Measurements from ENCODE around the gene PPIH.
"Not testable (repeated sequence)": the region's sequence is repeated elsewhere in the genome, so short reads cannot be mapped to it uniquely, and the experiment has no call there.

The PPIH gene

DNA sequence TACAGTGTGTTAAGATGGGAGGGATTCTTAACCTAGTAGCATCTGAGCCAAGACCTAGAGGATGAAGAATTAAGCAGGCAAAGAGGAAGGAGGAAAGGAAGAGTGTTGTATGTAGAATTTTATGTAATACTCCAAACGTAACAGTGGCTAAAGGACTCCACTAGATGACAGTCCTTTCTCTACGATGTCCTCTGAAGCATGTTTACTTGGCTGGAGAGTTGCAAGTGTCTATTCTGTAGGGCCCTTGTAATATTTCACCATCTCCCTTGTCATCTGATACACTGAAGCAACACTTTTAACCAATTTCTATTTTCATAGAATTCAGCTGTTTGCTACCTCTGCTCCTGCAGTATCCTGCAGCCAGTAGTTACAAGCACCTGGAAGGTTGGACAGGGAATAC lies 21.8 kb downstream of the PPIH start:
- Histone ChIP-seq H3K27me3 (ENCODE audit: insufficient read depth, poor library complexity, severe bottlenecking) (no peaks in the 10 kb centered on the region), H3K27ac (replicated peaks) (peak overlapping the region; percentile 94), H3K4me3 (replicated peaks; ENCODE audit: insufficient read depth, low read length) (no peak overlapping the region)
- DNase-seq (ENCODE audit: low read depth in 1 of 2, low spot score in 1 of 2), result peak in 1 of 2 experiments; percentile 38
- no peak for TF ChIP-seq POLR2AphosphoS5 (IDR thresholded peaks at IDR 0.05; ENCODE audit: low read depth)
- no peak for TF ChIP-seq REST (IDR thresholded peaks at IDR 0.05; ENCODE audit: insufficient replicate concordance, low read depth)
- TF ChIP-seq CTCF (IDR thresholded peaks at IDR 0.05; ENCODE audit: insufficient read depth, low read length), result no peak
- no peak for TF ChIP-seq SPI1 (IDR thresholded peaks at IDR 0.05; ENCODE audit: borderline replicate concordance, low read depth)

DNA sequence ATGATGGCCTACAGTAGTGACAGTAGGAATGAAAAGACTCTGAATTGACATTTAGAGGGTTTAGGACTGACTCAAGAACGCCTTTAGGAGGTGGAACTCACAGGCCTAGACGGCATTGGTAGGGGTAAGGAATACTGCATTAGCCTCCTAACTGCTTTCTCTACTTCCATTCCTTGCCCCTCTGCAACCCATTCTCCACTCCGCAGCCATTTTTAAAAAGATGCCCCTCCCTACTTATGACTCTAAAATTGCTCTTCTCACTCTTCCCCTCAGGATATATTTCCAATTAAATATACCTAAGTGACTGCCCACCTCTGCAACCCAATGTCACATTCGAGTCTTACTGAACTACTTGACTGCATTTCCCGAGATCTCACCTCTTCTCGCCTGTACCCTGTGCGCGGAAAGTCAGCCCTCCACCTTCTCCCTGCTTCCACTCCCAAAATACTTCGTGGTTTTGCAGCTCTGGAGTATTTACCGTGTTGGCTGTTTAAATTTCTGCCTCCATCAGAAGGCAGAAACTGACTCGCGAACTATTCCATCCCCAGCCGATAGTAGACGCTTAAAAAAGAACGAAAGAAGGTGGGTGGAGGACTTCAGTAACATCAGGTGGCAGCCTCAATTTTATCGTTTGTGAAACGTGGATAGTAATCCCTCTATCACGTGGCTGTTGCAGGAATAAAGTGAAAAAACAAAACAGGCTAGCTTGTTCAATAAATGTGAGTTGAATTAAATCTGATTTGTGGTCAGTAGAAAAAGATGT lies 22.9 kb downstream of the PPIH start:
- peak in 1 of 2 experiments; percentile 22 for DNase-seq (ENCODE audit: low read depth in 1 of 2, low spot score in 1 of 2)
- H3K27ac ChIP-seq (replicated peaks), result peak overlapping the region; percentile 94
- H3K27me3 ChIP-seq (ENCODE audit: insufficient read depth, poor library complexity, severe bottlenecking), result no peaks in the 10 kb centered on the region
- peak overlapping the region; percentile 64 for H3K4me3 ChIP-seq (replicated peaks; ENCODE audit: insufficient read depth, low read length)
- no peak; the same call in 1 of the 2 replicates for TF ChIP-seq POLR2AphosphoS5 (IDR thresholded peaks at IDR 0.05; ENCODE audit: low read depth)

- TF ChIP-seq REST (IDR thresholded peaks at IDR 0.05; ENCODE audit: insufficient replicate concordance, low read depth), result peak; percentile 12
- TF ChIP-seq SPI1 (IDR thresholded peaks at IDR 0.05; ENCODE audit: borderline replicate concordance, low read depth), result peak; percentile 21; the same call in 1 of the 2 replicates
- peak; percentile 81 for TF ChIP-seq GABPA (IDR thresholded peaks at IDR 0.05; ENCODE audit: low read depth)
- peak; percentile 90 for TF ChIP-seq POLR2AphosphoS5 (IDR thresholded peaks at IDR 0.05; ENCODE audit: low read depth)
- no peak for TF ChIP-seq CTCF (IDR thresholded peaks at IDR 0.05; ENCODE audit: insufficient read depth, low read length)
- peak within 1 kb of the TSS; percentile 94 for H3K27ac ChIP-seq (replicated peaks)
Observed at GRCh38 chr1:42681741-42682483, 23.7 kb downstream of the PPIH start, which contains the start of gene YBX1. Gene YBX1 (plus strand): TSS chr1:42682418. CDS start chr1:42682566, 148 bp downstream.

GRCh38 chr1:42682484-42682738 lies 24.2 kb downstream of the PPIH start:
- DNase-seq (ENCODE audit: low read depth in 1 of 2, low spot score in 1 of 2); H3K27me3 ChIP-seq (ENCODE audit: insufficient read depth, poor library complexity, severe bottlenecking): not testable (repeated sequence)
- Histone ChIP-seq H3K27ac (replicated peaks) (peak overlapping the region; percentile 94), H3K4me3 (replicated peaks; ENCODE audit: insufficient read depth, low read length) (peak overlapping the region; percentile 70)

More at GRCh38 chr1:42681741-42682483, 23.7 kb downstream of the PPIH start, which contains the start of gene YBX1:
- Histone ChIP-seq H3K27me3 (ENCODE audit: insufficient read depth, poor library complexity, severe bottlenecking) (no peaks in the 10 kb centered on the region), H3K4me3 (replicated peaks; ENCODE audit: insufficient read depth, low read length) (peak within 1 kb of the TSS; percentile 70)
- peak; percentile 98 to 99 for DNase-seq (ENCODE audit: low read depth in 1 of 2, low spot score in 1 of 2)

Measured in HL-60 (cell line).